HepG2 (cell line): ENCODE results near the gene SLC25A25. TPM values are rescaled to one million over a fixed set of nuclear protein-coding genes. Genes with fewer than 3 reads are reported as not detected.

Experiments used
- ATAC-seq: fragments of 200-7000 bp; cut with Tn5 transposase; 3 replicates; pipeline ENCODE4 v1.9.1; 2020; ENCODE audit warnings: mild to moderate bottlenecking, moderate library complexity
- BruUV-seq: library from RNA; stranded (reverse); fragments of 400-500 nt; replicated peaks from 2 replicates; lab custom pipeline; 2021; lab: Mats Ljungman, UMichigan
- CTCF ChIA-PET: fragments of 300-600 bp; formaldehyde crosslinking; extraction: SDS; loops from one replicate; lab custom pipeline; 2021; ENCODE audit warnings: low total read pairs, inconsistent platforms, low intra/inter-chr PET ratio; lab: Yijun Ruan, JAX
- POLR2A ChIA-PET: fragments of 350-600 bp; sonication (Branson Sonifier 250); formaldehyde crosslinking; loops from one replicate; lab custom pipeline; 2020; ENCODE audit warnings: antibody characterized with exemption, inconsistent platforms; lab: Yijun Ruan, JAX
- DNase-seq: peaks from one replicate; pipeline ENCODE4 v3.0.0-alpha.2; 2015; ENCODE audit warnings: low spot score
- FAIRE-seq: peaks from 3 replicates; lab custom pipeline; 2011; peaks lifted over from hg19 to GRCh38; lab: Jason Lieb, UNC
- H2AFZ ChIP-seq: one replicate; pipeline ENCODE4 v1.6.1; 2011; ENCODE audit warnings: low read length, inconsistent platforms
- H3K27ac ChIP-seq: fragments of 300-600 bp; 3 replicates; pipeline ENCODE4 v1.8.0; 2011; ENCODE audit warnings: mixed run types, mild to moderate bottlenecking, mixed read lengths, low read length, inconsistent platforms; ENCODE audit not compliant: insufficient read depth; ENCODE audit errors: extremely low read length
- H3K27me3 ChIP-seq, 2 experiments: fragments of 200-600 bp in 1 of 2; 2 replicates in 1 of 2; 3 replicates in 1 of 2; pipeline versions ENCODE4 v1.6.0 to v1.8.0; 2011; ENCODE audit warnings: low read length in 2 of 2, mild to moderate bottlenecking in 2 of 2, moderate library complexity in 2 of 2, inconsistent platforms in 1 of 2; ENCODE audit not compliant: insufficient read depth in 2 of 2, control insufficient read depth in 1 of 2
- H3K36me3 ChIP-seq, 2 experiments: fragments of 200-600 bp in 1 of 2; replicated peaks in 1 of 2; 2 replicates in 1 of 2; 3 replicates in 1 of 2; pipeline versions ENCODE4 v1.5.1 to v1.8.0; 2011; ENCODE audit warnings: low read length in 2 of 2, inconsistent platforms in 1 of 2; ENCODE audit not compliant: insufficient read depth in 2 of 2, control insufficient read depth in 1 of 2
- H3K4me1 ChIP-seq: 2 replicates; pipeline ENCODE4 v1.5.1; 2012; ENCODE audit warnings: low read length, inconsistent platforms; ENCODE audit not compliant: insufficient read depth
- H3K4me2 ChIP-seq: 2 replicates; pipeline ENCODE4 v1.6.0; 2011; ENCODE audit warnings: low read depth, low read length, inconsistent platforms
- H3K4me3 ChIP-seq, 3 experiments: fragments of 200-600 bp in 1 of 3; sonication (generic), shearing (Covaris generic) in 1 of 3; replicated peaks in 1 of 3; 2 replicates each; pipeline ENCODE4 v1.5.1; 2011 to 2016; ENCODE audit warnings: low read length in 3 of 3, inconsistent platforms in 2 of 3, low read depth in 2 of 3, mild to moderate bottlenecking in 2 of 3, control low read depth in 1 of 3, mixed read lengths in 1 of 3; ENCODE audit not compliant: insufficient read depth in 1 of 3
- H3K79me2 ChIP-seq: one replicate; pipeline ENCODE4 v1.6.1; 2011; ENCODE audit warnings: low read length, inconsistent platforms; ENCODE audit not compliant: insufficient read depth
- H3K9ac ChIP-seq: 2 replicates; pipeline ENCODE4 v1.6.0; 2011; ENCODE audit warnings: mild to moderate bottlenecking, low read depth, low read length, inconsistent platforms; ENCODE audit not compliant: insufficient read depth
- H3K9me3 ChIP-seq: 2 replicates; pipeline ENCODE4 v1.5.1; 2012; ENCODE audit warnings: mild to moderate bottlenecking, low read length
- H4K20me1 ChIP-seq: 2 replicates; pipeline ENCODE4 v1.6.0; 2011; ENCODE audit warnings: inconsistent platforms, mild to moderate bottlenecking, low read length, moderate library complexity; ENCODE audit not compliant: insufficient read depth
- CCAR2 ChIP-seq: fragments of 200-400 bp; formaldehyde crosslinking; optimal IDR thresholded peaks from 2 replicates; pipeline ENCODE3; 2018; ENCODE audit warnings: low read depth, mild to moderate bottlenecking, low read length, moderate library complexity
- CENPX ChIP-seq: sonication (generic); formaldehyde crosslinking; IDR thresholded peaks from 2 replicates; pipeline ENCODE4 v1.9.0; 2021; ENCODE audit warnings: mild to moderate bottlenecking, missing genetic modification reagents, moderate library complexity
- GABPB1 ChIP-seq: IDR thresholded peaks from 2 replicates; pipeline ENCODE4 v1.6.1; 2016; ENCODE audit warnings: mild to moderate bottlenecking, missing genetic modification reagents, moderate library complexity, missing compliant biosample characterization
- ISX ChIP-seq: sonication (generic); formaldehyde crosslinking; conservative IDR thresholded peaks from 2 replicates; pipeline ENCODE4 v1.5.0; 2020; ENCODE audit warnings: missing genetic modification reagents
- KAT7 ChIP-seq: IDR thresholded peaks from 2 replicates; pipeline ENCODE4 v1.6.1; 2018; ENCODE audit warnings: borderline replicate concordance, missing compliant biosample characterization
- KLF11 ChIP-seq: IDR thresholded peaks from 2 replicates; pipeline ENCODE4 v1.6.1; 2016; ENCODE audit warnings: missing compliant biosample characterization
- MED1 ChIP-seq: sonication (generic); formaldehyde crosslinking; IDR thresholded peaks from 2 replicates; pipeline ENCODE4 v1.4.0; 2020; ENCODE audit warnings: missing genetic modification reagents
- MED8 ChIP-seq: sonication (generic); formaldehyde crosslinking; IDR thresholded peaks from 2 replicates; pipeline ENCODE4 v1.8.1; 2023; ENCODE audit warnings: mild to moderate bottlenecking, missing genetic modification reagents; ENCODE audit not compliant: insufficient replicate concordance
- NKX3-1 ChIP-seq: sonication (generic); formaldehyde crosslinking; IDR thresholded peaks from 2 replicates; pipeline ENCODE4 v1.5.0; 2020; ENCODE audit warnings: missing genetic modification reagents
- NONO ChIP-seq, 2 experiments: fragments of 450-650 bp in 1 of 2; sonication (generic) in 1 of 2; formaldehyde crosslinking in 1 of 2; IDR thresholded peaks in 1 of 2; conservative IDR thresholded peaks in 1 of 2; 2 replicates each; pipeline versions ENCODE4 v1.6.1 to v1.8.0; 2017 to 2022; ENCODE audit warnings: mild to moderate bottlenecking in 1 of 2, missing genetic modification reagents in 1 of 2, moderate library complexity in 1 of 2
- NR3C1 ChIP-seq: sonication (generic); formaldehyde crosslinking; IDR thresholded peaks from 2 replicates; pipeline ENCODE4 v1.4.0; 2020; ENCODE audit warnings: missing genetic modification reagents
- RBM39 ChIP-seq: fragments of 200-400 bp; formaldehyde crosslinking; IDR thresholded peaks from one replicate; pipeline ENCODE4 v1.6.1; 2018; ENCODE audit warnings: antibody characterized with exemption, mild to moderate bottlenecking, low read depth, low read length; ENCODE audit not compliant: poor library complexity, severe bottlenecking
- RXRB ChIP-seq: IDR thresholded peaks from 2 replicates; pipeline ENCODE4 v1.6.1; 2016; ENCODE audit warnings: borderline replicate concordance, missing genetic modification reagents, missing compliant biosample characterization
- TCF7 ChIP-seq: sonication (generic); IDR thresholded peaks from 2 replicates; pipeline ENCODE4 v1.6.1; 2016; ENCODE audit warnings: antibody characterized with exemption, low read depth
- ZFYVE20 ChIP-seq: sonication (generic); formaldehyde crosslinking; IDR thresholded peaks from 2 replicates; pipeline ENCODE4 v1.8.0; 2023; ENCODE audit warnings: low read depth, mild to moderate bottlenecking, moderate library complexity, missing genetic modification reagents, borderline replicate concordance
- ZNF207 ChIP-seq: fragments of 450-650 bp; IDR thresholded peaks from 2 replicates; pipeline ENCODE4 v1.6.1; 2016; ENCODE audit warnings: antibody characterized with exemption, borderline replicate concordance
- whole genome bisulfite sequencing: methylation state at CpG from one replicate; pipeline ENCODE4 v1.1.6; 2017; ENCODE audit warnings: low lambda C conversion rate; 5-methylcytosine and 5-hydroxymethylcytosine counted together
- in situ Hi-C: cut with HindIII; loops from 2 replicates; pipeline ENCODE4 v1.10.0; 2017; ENCODE audit warnings: low pct_unique_long_range_greater_than_20kb; ENCODE audit not compliant: extremely low pct_ligation_motif_present
- intact Hi-C: fragments of 100-400 bp; cut with micrococcal nuclease; formaldehyde crosslinking; loops from one replicate; pipeline ENCODE4 v1.10.0; 2022; ENCODE audit not compliant: unreplicated experiment
- polyA plus RNA-seq, 8 experiments: library from polyadenylated mRNA; depleted of rRNA in 3 of 8; stranded (reverse) in 7 of 8; unstranded in 1 of 8; fragments of >200 nt; fragmentation: Illumina TruSeq in 4 of 8; extraction: Trizol in 4 of 8; gene quantifications; 2 replicates each; pipeline versions ENCODE4 v1.2.1 to v1.2.3, GENCODE V29; 2011 to 2016; ENCODE audit warnings: low read depth in 4 of 8, missing spikeins in 1 of 8, mixed read lengths in 1 of 8; ENCODE audit not compliant: insufficient read depth in 1 of 8
- total RNA-seq, 5 experiments: library from RNA; depleted of rRNA; stranded (reverse); fragments of >200 nt; fragmentation: Illumina TruSeq; extraction: Trizol; gene quantifications; 2 replicates each; pipeline ENCODE4 v1.2.3, GENCODE V29; 2016; ENCODE audit warnings: low read depth in 1 of 5
- TF ChIP-seq, protein P1 (sequence below): sonication (generic); formaldehyde crosslinking; IDR thresholded peaks from 2 replicates; pipeline ENCODE4 v1.5.0; 2020; ENCODE audit warnings: mild to moderate bottlenecking, missing genetic modification reagents
- TF ChIP-seq, protein P2 (sequence below): sonication (generic); formaldehyde crosslinking; IDR thresholded peaks from 2 replicates; pipeline ENCODE4 v1.4.0; 2020; ENCODE audit warnings: mild to moderate bottlenecking, missing genetic modification reagents
- TF ChIP-seq, protein P3 (sequence below): sonication (generic); formaldehyde crosslinking; conservative IDR thresholded peaks from 2 replicates; pipeline ENCODE4 v1.8.0; 2022; ENCODE audit warnings: mild to moderate bottlenecking, moderate library complexity, missing genetic modification reagents

The SLC25A25 gene
- total and polyA plus RNA-seq, 2 of the 13 experiments (the other 11 are each of a cell fraction or from before 2014, with no cell fraction given), result 10.5 to 24.8 TPM

DNA sequence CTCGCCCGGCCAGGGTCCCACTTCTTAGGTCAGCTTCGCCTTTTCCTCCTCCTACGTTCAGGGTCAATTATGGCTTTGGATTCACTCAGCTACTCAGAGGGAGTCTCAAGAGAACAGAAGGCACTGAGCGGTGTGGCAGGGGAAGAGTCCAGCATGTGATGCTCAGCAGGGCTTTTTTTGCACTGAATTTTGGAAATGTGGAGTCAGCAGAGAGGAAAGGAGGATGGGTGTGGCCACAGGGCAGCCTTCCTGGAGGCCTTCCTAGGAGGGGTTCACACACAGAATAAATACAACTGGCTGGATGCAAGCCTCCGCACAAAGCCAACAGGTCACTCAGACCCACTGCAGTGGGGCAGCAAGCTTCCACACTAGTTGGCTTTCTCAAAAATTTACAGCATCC lies 5.8 kb upstream of the SLC25A25 start (continued):
- no peak for TF ChIP-seq RXRB (CRISPR knock-in tag)
- TF ChIP-seq MED1 (CRISPR knock-in tag), result no peak
- TF ChIP-seq TCF7, result no peak
- TF ChIP-seq ISX (CRISPR knock-in tag), result no peak
- TF ChIP-seq MED8, result no peak
- no peak for TF ChIP-seq CENPX (CRISPR knock-in tag)
- no peak for TF ChIP-seq NONO (IDR thresholded peaks at IDR 0.05)
- TF ChIP-seq NONO (CRISPR knock-in tag; conservative IDR thresholded peaks at IDR 0.05), result no peak

DNA sequence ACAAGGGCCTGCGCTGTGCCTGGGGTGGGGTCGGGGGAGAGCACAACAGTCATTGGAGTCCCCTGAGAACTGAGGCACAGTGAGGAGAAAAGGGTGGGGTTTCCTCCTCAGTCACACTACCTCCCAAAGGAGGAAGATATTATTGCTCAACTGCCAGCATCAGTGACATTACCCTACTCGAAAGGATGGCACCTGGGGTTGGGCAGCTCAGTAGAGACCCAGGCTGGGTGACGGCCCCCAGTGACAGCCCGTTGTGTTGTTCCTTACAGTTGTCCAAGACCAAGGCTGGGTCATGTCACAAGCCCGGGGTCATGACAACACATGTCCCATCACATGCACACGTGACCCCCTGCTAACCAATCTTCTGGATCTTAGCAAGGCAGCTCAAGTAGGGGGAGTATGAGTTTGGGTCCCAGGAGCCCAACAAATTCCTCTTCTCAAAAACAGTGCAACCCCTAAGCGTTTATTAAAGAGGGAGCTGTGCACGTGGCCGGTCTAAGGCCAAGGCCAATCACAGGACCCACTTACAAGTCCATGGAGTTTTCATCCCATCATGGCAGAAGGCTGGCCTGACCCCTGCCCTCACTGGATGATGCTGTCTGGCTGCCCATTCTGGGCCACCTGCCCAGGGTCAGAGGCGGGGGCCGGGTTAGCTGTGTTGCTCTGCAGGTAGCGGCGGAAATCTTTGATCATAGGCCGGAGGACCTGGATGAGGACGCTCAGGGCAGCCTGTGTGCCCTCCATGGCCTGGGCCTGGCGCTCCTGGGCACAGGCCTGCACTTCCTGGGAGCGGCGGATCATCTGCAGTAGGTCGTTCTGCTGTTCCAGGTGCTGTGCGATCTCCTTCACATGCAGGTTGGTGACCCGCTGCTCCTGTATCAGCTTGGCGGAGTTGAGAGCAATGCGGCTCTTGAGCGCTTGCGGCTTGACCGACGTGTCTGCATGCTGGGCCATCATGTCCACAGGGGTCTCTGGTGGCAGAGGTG lies 4.9 kb upstream of the SLC25A25 start:
- ChIA-PET CTCF (no interaction called here), POLR2A (no interaction called here)
- Histone ChIP-seq H3K4me3 (no peak overlapping the region), H3K9me3 (no peaks in the 10 kb centered on the region), H4K20me1 (no peaks in the 10 kb centered on the region), H3K36me3 (no peaks in the 10 kb centered on the region; a peak in 1 of 5 replicates), H3K9ac (no peak overlapping the region), H2AFZ (no peak overlapping the region), H3K4me2 (no peak overlapping the region), H3K4me1 (peaks cover 33% of the 10 kb centered on the region), H3K27ac (no peak overlapping the region), H3K79me2 (peaks cover 14% of the 10 kb centered on the region), H3K27me3 (no peaks in the 10 kb centered on the region)
- intact Hi-C loops, result no loop called here
- DNase-seq (no peak), FAIRE-seq (no peak), ATAC-seq (no peak)
- in situ Hi-C loops, result no loop called here
- 95% methylated on average over 10 of the region's 28 CpGs for WGBS
- no TSS peak for BruUV-seq
- no peak for TF ChIP-seq KAT7 (CRISPR knock-in tag)
- TF ChIP-seq ZFYVE20 (CRISPR knock-in tag), result no peak
- TF ChIP-seq GABPB1 (CRISPR knock-in tag), result no peak
- no peak for TF ChIP-seq RBM39
- TF ChIP-seq, protein P1, sequence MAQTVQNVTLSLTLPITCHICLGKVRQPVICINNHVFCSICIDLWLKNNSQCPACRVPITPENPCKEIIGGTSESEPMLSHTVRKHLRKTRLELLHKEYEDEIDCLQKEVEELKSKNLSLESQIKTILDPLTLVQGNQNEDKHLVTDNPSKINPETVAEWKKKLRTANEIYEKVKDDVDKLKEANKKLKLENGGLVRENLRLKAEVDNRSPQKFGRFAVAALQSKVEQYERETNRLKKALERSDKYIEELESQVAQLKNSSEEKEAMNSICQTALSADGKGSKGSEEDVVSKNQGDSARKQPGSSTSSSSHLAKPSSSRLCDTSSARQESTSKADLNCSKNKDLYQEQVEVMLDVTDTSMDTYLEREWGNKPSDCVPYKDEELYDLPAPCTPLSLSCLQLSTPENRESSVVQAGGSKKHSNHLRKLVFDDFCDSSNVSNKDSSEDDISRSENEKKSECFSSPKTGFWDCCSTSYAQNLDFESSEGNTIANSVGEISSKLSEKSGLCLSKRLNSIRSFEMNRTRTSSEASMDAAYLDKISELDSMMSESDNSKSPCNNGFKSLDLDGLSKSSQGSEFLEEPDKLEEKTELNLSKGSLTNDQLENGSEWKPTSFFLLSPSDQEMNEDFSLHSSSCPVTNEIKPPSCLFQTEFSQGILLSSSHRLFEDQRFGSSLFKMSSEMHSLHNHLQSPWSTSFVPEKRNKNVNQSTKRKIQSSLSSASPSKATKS, result no peak
- TF ChIP-seq ZNF207, result no peak
- TF ChIP-seq KLF11 (CRISPR knock-in tag), result no peak
- TF ChIP-seq, protein P2, sequence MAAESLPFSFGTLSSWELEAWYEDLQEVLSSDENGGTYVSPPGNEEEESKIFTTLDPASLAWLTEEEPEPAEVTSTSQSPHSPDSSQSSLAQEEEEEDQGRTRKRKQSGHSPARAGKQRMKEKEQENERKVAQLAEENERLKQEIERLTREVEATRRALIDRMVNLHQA (CRISPR knock-in tag), result no peak
- no peak for TF ChIP-seq NR3C1 (CRISPR knock-in tag)
- TF ChIP-seq CCAR2, result no peak
- TF ChIP-seq, protein P3, sequence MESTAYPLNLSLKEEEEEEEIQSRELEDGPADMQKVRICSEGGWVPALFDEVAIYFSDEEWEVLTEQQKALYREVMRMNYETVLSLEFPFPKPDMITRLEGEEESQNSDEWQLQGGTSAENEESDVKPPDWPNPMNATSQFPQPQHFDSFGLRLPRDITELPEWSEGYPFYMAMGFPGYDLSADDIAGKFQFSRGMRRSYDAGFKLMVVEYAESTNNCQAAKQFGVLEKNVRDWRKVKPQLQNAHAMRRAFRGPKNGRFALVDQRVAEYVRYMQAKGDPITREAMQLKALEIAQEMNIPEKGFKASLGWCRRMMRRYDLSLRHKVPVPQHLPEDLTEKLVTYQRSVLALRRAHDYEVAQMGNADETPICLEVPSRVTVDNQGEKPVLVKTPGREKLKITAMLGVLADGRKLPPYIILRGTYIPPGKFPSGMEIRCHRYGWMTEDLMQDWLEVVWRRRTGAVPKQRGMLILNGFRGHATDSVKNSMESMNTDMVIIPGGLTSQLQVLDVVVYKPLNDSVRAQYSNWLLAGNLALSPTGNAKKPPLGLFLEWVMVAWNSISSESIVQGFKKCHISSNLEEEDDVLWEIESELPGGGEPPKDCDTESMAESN, result no peak
- TF ChIP-seq NKX3-1 (CRISPR knock-in tag), result no peak
